ENCODE results near the gene JAG1.
A peak's percentile ranks its signal among the peaks of the same experiment; 100 is the strongest.

Gene JAG1

GRCh38 chr20:10603971-10604864 is 69.6 kb downstream of the JAG1 start:
- TF ChIP-seq, protein P1, sequence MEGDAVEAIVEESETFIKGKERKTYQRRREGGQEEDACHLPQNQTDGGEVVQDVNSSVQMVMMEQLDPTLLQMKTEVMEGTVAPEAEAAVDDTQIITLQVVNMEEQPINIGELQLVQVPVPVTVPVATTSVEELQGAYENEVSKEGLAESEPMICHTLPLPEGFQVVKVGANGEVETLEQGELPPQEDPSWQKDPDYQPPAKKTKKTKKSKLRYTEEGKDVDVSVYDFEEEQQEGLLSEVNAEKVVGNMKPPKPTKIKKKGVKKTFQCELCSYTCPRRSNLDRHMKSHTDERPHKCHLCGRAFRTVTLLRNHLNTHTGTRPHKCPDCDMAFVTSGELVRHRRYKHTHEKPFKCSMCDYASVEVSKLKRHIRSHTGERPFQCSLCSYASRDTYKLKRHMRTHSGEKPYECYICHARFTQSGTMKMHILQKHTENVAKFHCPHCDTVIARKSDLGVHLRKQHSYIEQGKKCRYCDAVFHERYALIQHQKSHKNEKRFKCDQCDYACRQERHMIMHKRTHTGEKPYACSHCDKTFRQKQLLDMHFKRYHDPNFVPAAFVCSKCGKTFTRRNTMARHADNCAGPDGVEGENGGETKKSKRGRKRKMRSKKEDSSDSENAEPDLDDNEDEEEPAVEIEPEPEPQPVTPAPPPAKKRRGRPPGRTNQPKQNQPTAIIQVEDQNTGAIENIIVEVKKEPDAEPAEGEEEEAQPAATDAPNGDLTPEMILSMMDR (IDR thresholded peaks at IDR 0.05): no peak
- peak overlapping the region; percentile 52 for H3K27ac ChIP-seq

GRCh38 chr20:10603378-10603777 is 70.4 kb downstream of the JAG1 start:
- TF ChIP-seq, protein P1 (IDR thresholded peaks at IDR 0.05): no peak

More at GRCh38 chr20:10603971-10604864, 69.6 kb downstream of the JAG1 start:
- Histone ChIP-seq H3K4me3 (ENCODE audit: low read depth, low read length) (no peak overlapping the region), H3K4me2 (ENCODE audit: low read length) (no peak overlapping the region), H3K9me3 (ENCODE audit: control insufficient read depth, low read length) (no peaks in the 10 kb centered on the region), H3K4me1 (peaks cover 47% of the 10 kb centered on the region), H3K36me3 (ENCODE audit: control insufficient read depth, insufficient read depth, low read length) (no peaks in the 10 kb centered on the region), H3K9ac (no peak overlapping the region), H2AFZ (peak overlapping the region; percentile 48), H3K27me3 (ENCODE audit: control insufficient read depth, insufficient read depth, low read length) (no peaks in the 10 kb centered on the region), H3K79me2 (peaks cover 3% of the 10 kb centered on the region)

DNA sequence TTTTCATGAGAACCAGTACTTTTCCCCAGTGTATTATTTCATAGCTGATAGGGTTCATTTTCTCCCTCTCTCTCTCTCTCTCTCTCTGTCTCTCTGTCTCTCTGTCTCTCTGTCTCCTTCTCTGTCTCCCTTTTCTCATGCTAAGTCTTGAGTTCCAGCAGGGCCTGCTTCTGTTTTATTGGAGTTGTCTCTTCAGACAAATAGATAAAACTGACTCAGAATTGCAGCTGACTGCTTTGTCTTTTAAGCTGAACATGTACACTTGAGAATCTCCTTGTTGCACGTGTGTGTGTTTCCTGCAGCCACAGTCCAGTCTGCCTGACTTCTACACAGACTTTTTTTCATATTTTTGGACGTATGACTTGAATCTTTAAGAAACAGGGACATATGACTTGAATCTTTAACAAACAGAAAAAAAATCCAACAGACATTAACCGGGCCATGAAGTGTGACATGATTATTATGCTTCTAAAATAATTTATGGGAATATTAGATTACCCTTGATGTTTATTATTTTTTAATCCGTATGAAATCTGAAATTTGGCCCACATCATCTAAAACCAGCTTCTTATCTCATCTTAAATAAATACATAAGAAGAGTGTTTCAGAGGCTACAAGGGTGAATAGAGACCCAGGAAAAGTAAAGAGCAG is 71.5 kb downstream of the JAG1 start:
- H3K9me3 ChIP-seq (ENCODE audit: control insufficient read depth, low read length): no peaks in the 10 kb centered on the region
- H2AFZ ChIP-seq: no peak overlapping the region
- H3K27ac ChIP-seq: no peak overlapping the region
- H3K4me3 ChIP-seq (ENCODE audit: low read depth, low read length): no peak overlapping the region
- H3K4me2 ChIP-seq (ENCODE audit: low read length): no peak overlapping the region
- peaks cover 49% of the 10 kb centered on the region for H3K4me1 ChIP-seq
- no peak overlapping the region for H3K9ac ChIP-seq
- TF ChIP-seq, protein P1 (IDR thresholded peaks at IDR 0.05): no peak
- no peaks in the 10 kb centered on the region for H3K27me3 ChIP-seq (ENCODE audit: control insufficient read depth, insufficient read depth, low read length)
- H3K36me3 ChIP-seq (ENCODE audit: control insufficient read depth, insufficient read depth, low read length): no peaks in the 10 kb centered on the region
- peaks cover 3% of the 10 kb centered on the region for H3K79me2 ChIP-seq

More at GRCh38 chr20:10603378-10603777, 70.4 kb downstream of the JAG1 start:
- Histone ChIP-seq H3K36me3 (ENCODE audit: control insufficient read depth, insufficient read depth, low read length) (no peaks in the 10 kb centered on the region), H3K27me3 (ENCODE audit: control insufficient read depth, insufficient read depth, low read length) (no peaks in the 10 kb centered on the region), H3K79me2 (peaks cover 3% of the 10 kb centered on the region), H3K9me3 (ENCODE audit: control insufficient read depth, low read length) (no peaks in the 10 kb centered on the region), H3K4me2 (ENCODE audit: low read length) (no peak overlapping the region), H3K27ac (peak overlapping the region; percentile 52), H3K4me3 (ENCODE audit: low read depth, low read length) (no peak overlapping the region), H3K4me1 (peaks cover 47% of the 10 kb centered on the region), H3K9ac (no peak overlapping the region), H2AFZ (peak overlapping the region; percentile 48)

GRCh38 chr20:10597637-10598036 is 76.2 kb downstream of the JAG1 start:
- no peaks in the 10 kb centered on the region for H3K27me3 ChIP-seq (ENCODE audit: control insufficient read depth, insufficient read depth, low read length)
- peaks cover 55% of the 10 kb centered on the region for H3K4me1 ChIP-seq
- no peak overlapping the region for H2AFZ ChIP-seq
- no peaks in the 10 kb centered on the region for H3K36me3 ChIP-seq (ENCODE audit: control insufficient read depth, insufficient read depth, low read length)
- no peak overlapping the region for H3K4me3 ChIP-seq (ENCODE audit: low read depth, low read length)
- peak overlapping the region; percentile 85 for H3K27ac ChIP-seq
- no peak overlapping the region for H3K4me2 ChIP-seq (ENCODE audit: low read length)
- TF ChIP-seq, protein P1 (IDR thresholded peaks at IDR 0.05): no peak
- H3K9ac ChIP-seq: no peak overlapping the region
- H3K79me2 ChIP-seq: peaks cover 6% of the 10 kb centered on the region
- no peaks in the 10 kb centered on the region for H3K9me3 ChIP-seq (ENCODE audit: control insufficient read depth, low read length)
